WTC11 (cell line): ENCODE data around the gene MMP23B. TPM values are rescaled to one million over a fixed set of nuclear protein-coding genes. Genes with fewer than 3 reads are reported as not detected.
"Not testable (repeated sequence)": the region's sequence is repeated elsewhere in the genome, so short reads cannot be mapped to it uniquely, and the experiment has no call there.

Source experiments
- ATAC-seq: fragments of 200-7000 bp; cut with Tn5 transposase; 2 replicates; pipeline ENCODE4 v1.10.0; 2021; ENCODE audit warnings: mild to moderate bottlenecking, moderate library complexity
- CTCF ChIA-PET: fragments of 300-600 bp; sonication (Branson Sonifier 250); formaldehyde crosslinking; loops from one replicate; lab custom pipeline; 2021; ENCODE audit warnings: antibody characterized with exemption; lab: Charles Lee
- POLR2A ChIA-PET: fragments of 350-600 bp; sonication (Branson Sonifier 250); formaldehyde crosslinking; loops from one replicate; lab custom pipeline; 2021; ENCODE audit warnings: antibody characterized with exemption; lab: Charles Lee
- DNase-seq: peaks from one replicate; pipeline ENCODE4 v3.0.0; 2021; ENCODE audit warnings: low spot score
- H3K27ac Mint-ChIP-seq: 2 replicates; pipeline ENCODE4 v1.8.0; 2021; ENCODE audit warnings: mixed read lengths
- H3K27me3 Mint-ChIP-seq: 2 replicates; pipeline ENCODE4 v1.8.0; 2021; ENCODE audit warnings: low read depth, mild to moderate bottlenecking, moderate library complexity, mixed read lengths
- H3K36me3 Mint-ChIP-seq: 2 replicates; pipeline ENCODE4 v1.8.0; 2021; ENCODE audit warnings: mixed read lengths
- H3K4me1 Mint-ChIP-seq: 2 replicates; pipeline ENCODE4 v1.8.0; 2022; ENCODE audit warnings: mixed read lengths
- H3K4me3 Mint-ChIP-seq: 2 replicates; pipeline ENCODE4 v1.8.0; 2021; ENCODE audit warnings: mild to moderate bottlenecking, moderate library complexity, mixed read lengths
- H3K9me3 Mint-ChIP-seq: 2 replicates; pipeline ENCODE4 v1.8.0; 2021; ENCODE audit warnings: mixed read lengths
- CREM ChIP-seq: sonication (generic); formaldehyde crosslinking; IDR thresholded peaks from 2 replicates; pipeline ENCODE4 v1.8.1; 2022; ENCODE audit warnings: mild to moderate bottlenecking, missing genetic modification reagents, moderate library complexity
- FOXJ3 ChIP-seq: sonication (generic); formaldehyde crosslinking; IDR thresholded peaks from 2 replicates; pipeline ENCODE4 v1.9.0; 2021; ENCODE audit warnings: missing genetic modification reagents, mild to moderate bottlenecking, borderline replicate concordance
- FOXP1 ChIP-seq: sonication (generic); formaldehyde crosslinking; IDR thresholded peaks from 2 replicates; pipeline ENCODE4 v1.8.0; 2022; ENCODE audit warnings: missing genetic modification reagents, mild to moderate bottlenecking, moderate library complexity, borderline replicate concordance
- GABPB1 ChIP-seq: sonication (generic); formaldehyde crosslinking; IDR thresholded peaks from 2 replicates; pipeline ENCODE4 v1.8.1; 2023; ENCODE audit warnings: mild to moderate bottlenecking, missing genetic modification reagents
- GRHL2 ChIP-seq: fragments of 250-450 bp; sonication (Bioruptor Pico); IDR thresholded peaks from 2 replicates; pipeline ENCODE4 v1.8.0; 2022; ENCODE audit warnings: mild to moderate bottlenecking, moderate library complexity; ENCODE audit not compliant: insufficient replicate concordance, severe bottlenecking
- GTF2I ChIP-seq: fragments of 250-450 bp; sonication (Bioruptor Pico); conservative IDR thresholded peaks from 2 replicates; pipeline ENCODE4 v1.4.0; 2021; ENCODE audit warnings: mild to moderate bottlenecking
- NFYB ChIP-seq: sonication (generic); formaldehyde crosslinking; conservative IDR thresholded peaks from 2 replicates; pipeline ENCODE4 v1.8.0; 2022; ENCODE audit warnings: low read depth, missing genetic modification reagents
- SMAD3 ChIP-seq: sonication (generic); formaldehyde crosslinking; IDR thresholded peaks from 2 replicates; pipeline ENCODE4 v1.8.0; 2022; ENCODE audit warnings: missing genetic modification reagents, mild to moderate bottlenecking, borderline replicate concordance
- TEAD4 ChIP-seq: sonication (generic); formaldehyde crosslinking; IDR thresholded peaks from 2 replicates; pipeline ENCODE4 v1.8.0; 2022; ENCODE audit warnings: mild to moderate bottlenecking, missing genetic modification reagents
- ZNF263 ChIP-seq: sonication (generic); formaldehyde crosslinking; IDR thresholded peaks from 2 replicates; pipeline ENCODE4 v1.8.1; 2022; ENCODE audit warnings: low read depth, mild to moderate bottlenecking, moderate library complexity, missing genetic modification reagents
- ZNF671 ChIP-seq: fragments of 250-450 bp; sonication (Bioruptor Pico); IDR thresholded peaks from 2 replicates; pipeline ENCODE4 v1.8.0; 2021; ENCODE audit warnings: mild to moderate bottlenecking
- total RNA-seq: library from RNA; stranded (reverse); gene quantifications from 3 replicates; pipeline ENCODE4 v1.2.3, GENCODE V29; 2021
- TF ChIP-seq, protein P1 (sequence below): sonication (generic); formaldehyde crosslinking; IDR thresholded peaks from 2 replicates; pipeline ENCODE4 v1.8.0; 2022; ENCODE audit warnings: mild to moderate bottlenecking, missing genetic modification reagents
- TF ChIP-seq, protein P2 (sequence below): sonication (generic); formaldehyde crosslinking; IDR thresholded peaks from 2 replicates; pipeline ENCODE4 v1.8.0; 2022; ENCODE audit warnings: missing genetic modification reagents
- TF ChIP-seq, protein P3 (sequence below): fragments of 250-450 bp; sonication (Bioruptor Pico); IDR thresholded peaks from 2 replicates; pipeline ENCODE4 v1.9.0; 2021; ENCODE audit warnings: mild to moderate bottlenecking

MMP23B gene
- total RNA-seq, 1 experiment from 2014 or later = 20.0 TPM

DNA sequence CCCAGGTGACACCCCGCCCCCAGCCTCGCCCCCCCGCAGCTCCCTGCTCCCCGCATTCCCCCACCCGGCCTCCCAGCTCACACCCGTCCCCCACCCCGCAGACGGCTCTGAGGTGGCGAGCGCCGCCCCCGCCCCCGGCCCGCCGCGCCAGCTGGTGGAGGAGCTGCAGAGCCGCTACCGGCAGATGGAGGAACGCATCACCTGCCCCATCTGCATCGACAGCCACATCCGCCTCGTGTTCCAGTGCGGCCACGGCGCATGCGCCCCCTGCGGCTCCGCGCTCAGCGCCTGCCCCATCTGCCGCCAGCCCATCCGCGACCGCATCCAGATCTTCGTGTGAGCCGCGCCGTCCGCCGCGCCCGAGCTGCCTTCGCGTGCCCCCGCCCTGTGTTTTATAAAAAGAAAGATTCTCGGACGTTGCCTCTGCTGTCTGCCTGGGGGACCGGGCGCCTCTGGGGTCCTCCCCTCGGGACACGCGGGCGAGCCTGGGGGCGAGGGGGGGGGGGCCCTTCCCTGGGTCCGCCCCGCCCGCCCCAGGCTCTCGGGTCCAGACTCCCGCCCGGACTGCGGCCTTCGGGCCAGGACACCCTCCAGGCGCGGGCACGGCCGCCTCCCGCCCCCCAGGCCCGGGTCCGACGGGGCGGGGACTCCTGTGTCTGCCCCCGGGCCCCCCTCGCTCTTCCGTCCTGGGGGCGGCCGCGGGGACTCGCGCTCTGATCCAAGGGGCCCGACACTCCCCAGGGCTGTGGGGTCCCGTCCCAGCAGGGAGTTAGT lies 1.6 kb upstream of the MMP23B start (continued):
- no peak for TF ChIP-seq CREM (CRISPR knock-in tag)
- 0 out of 2 replicates have a peak, but pooled peaks have one; percentile 30 for TF ChIP-seq NFYB
- TF ChIP-seq FOXP1 = peak; percentile 67; the same call in 1 of the 2 replicates
- TF ChIP-seq, protein P1, sequence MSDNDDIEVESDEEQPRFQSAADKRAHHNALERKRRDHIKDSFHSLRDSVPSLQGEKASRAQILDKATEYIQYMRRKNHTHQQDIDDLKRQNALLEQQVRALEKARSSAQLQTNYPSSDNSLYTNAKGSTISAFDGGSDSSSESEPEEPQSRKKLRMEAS = peak; percentile 97
- TF ChIP-seq ZNF671 (CRISPR knock-in tag) = no peak

DNA sequence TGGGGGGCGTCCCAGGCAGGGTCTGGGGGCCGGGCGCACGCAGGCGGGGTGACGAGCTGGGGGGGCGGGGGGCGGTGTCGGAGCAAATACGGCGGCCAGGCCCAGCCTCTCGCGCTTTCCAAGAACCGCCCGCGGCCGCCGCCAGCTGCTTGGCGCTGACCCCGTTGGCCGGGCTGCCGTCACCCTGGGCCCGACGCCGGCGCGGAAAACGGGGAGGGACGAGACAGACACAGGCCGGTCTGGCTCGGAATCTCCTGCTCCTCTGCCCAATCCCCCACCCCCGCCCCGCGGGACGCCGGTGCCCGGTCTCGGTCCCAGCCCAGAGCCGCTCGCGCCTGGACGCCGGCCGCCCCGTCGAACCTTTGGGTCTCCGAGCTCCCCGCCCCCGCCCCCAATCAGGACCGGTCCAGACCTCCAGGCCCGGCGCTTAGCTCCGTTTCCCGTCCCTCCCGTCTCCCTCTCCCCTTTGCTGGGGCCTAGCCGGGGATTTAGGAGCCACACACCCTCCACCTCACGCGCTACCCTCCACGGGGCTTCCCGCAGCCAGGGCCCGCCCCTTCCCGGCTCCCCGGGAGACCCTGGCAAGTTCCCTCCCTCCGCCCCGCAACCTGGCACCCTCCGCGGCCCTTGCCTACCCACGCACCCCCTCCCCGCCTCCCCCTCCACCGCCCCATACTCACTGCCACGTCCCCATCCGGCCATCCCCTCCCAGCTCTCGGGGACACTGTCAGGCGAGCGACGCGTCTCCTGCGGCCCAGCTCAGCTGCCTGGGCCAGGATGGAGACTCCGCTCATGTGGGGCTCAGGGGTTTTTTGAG lies 800 bp upstream of the MMP23B start:
- Mint-ChIP-seq H3K4me3 (peak overlapping the region; percentile 66), H3K9me3 (no peaks in the 10 kb centered on the region), H3K27me3 (peaks cover 6% of the 10 kb centered on the region), H3K36me3 (no peaks in the 10 kb centered on the region), H3K4me1 (peaks cover 2% of the 10 kb centered on the region; the same call in 1 of the 2 replicates)
- ATAC-seq (peak; percentile 4), DNase-seq (peak; percentile 55)
- CTCF ChIA-PET = interaction anchor here (0.5 to 1.9 kb wide), 6 partner anchors 11 to 416 kb away, joined by 3 to 6 read pairs (median 4); no protein-coding TSS in a partner anchor
- POLR2A ChIA-PET = no interaction called here
- TF ChIP-seq ZNF263 (CRISPR knock-in tag) = no peak
- no peak for TF ChIP-seq GABPB1 (CRISPR knock-in tag)
- no peak for TF ChIP-seq TEAD4 (CRISPR knock-in tag)
- no peak for TF ChIP-seq GTF2I (CRISPR knock-in tag)
- TF ChIP-seq SMAD3 = no peak
- no peak for TF ChIP-seq GRHL2 (CRISPR knock-in tag)
- no peak for TF ChIP-seq FOXJ3 (CRISPR knock-in tag)
- TF ChIP-seq, protein P2, sequence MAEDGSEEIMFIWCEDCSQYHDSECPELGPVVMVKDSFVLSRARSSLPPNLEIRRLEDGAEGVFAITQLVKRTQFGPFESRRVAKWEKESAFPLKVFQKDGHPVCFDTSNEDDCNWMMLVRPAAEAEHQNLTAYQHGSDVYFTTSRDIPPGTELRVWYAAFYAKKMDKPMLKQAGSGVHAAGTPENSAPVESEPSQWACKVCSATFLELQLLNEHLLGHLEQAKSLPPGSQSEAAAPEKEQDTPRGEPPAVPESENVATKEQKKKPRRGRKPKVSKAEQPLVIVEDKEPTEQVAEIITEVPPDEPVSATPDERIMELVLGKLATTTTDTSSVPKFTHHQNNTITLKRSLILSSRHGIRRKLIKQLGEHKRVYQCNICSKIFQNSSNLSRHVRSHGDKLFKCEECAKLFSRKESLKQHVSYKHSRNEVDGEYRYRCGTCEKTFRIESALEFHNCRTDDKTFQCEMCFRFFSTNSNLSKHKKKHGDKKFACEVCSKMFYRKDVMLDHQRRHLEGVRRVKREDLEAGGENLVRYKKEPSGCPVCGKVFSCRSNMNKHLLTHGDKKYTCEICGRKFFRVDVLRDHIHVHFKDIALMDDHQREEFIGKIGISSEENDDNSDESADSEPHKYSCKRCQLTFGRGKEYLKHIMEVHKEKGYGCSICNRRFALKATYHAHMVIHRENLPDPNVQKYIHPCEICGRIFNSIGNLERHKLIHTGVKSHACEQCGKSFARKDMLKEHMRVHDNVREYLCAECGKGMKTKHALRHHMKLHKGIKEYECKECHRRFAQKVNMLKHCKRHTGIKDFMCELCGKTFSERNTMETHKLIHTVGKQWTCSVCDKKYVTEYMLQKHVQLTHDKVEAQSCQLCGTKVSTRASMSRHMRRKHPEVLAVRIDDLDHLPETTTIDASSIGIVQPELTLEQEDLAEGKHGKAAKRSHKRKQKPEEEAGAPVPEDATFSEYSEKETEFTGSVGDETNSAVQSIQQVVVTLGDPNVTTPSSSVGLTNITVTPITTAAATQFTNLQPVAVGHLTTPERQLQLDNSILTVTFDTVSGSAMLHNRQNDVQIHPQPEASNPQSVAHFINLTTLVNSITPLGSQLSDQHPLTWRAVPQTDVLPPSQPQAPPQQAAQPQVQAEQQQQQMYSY = peak; percentile 61
- TF ChIP-seq, protein P3, sequence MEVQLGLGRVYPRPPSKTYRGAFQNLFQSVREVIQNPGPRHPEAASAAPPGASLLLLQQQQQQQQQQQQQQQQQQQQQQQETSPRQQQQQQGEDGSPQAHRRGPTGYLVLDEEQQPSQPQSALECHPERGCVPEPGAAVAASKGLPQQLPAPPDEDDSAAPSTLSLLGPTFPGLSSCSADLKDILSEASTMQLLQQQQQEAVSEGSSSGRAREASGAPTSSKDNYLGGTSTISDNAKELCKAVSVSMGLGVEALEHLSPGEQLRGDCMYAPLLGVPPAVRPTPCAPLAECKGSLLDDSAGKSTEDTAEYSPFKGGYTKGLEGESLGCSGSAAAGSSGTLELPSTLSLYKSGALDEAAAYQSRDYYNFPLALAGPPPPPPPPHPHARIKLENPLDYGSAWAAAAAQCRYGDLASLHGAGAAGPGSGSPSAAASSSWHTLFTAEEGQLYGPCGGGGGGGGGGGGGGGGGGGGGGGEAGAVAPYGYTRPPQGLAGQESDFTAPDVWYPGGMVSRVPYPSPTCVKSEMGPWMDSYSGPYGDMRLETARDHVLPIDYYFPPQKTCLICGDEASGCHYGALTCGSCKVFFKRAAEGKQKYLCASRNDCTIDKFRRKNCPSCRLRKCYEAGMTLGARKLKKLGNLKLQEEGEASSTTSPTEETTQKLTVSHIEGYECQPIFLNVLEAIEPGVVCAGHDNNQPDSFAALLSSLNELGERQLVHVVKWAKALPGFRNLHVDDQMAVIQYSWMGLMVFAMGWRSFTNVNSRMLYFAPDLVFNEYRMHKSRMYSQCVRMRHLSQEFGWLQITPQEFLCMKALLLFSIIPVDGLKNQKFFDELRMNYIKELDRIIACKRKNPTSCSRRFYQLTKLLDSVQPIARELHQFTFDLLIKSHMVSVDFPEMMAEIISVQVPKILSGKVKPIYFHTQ = no peak
- TF ChIP-seq, all 79 proteins: peak for 1
- H3K27ac Mint-ChIP-seq = no peak overlapping the region

DNA sequence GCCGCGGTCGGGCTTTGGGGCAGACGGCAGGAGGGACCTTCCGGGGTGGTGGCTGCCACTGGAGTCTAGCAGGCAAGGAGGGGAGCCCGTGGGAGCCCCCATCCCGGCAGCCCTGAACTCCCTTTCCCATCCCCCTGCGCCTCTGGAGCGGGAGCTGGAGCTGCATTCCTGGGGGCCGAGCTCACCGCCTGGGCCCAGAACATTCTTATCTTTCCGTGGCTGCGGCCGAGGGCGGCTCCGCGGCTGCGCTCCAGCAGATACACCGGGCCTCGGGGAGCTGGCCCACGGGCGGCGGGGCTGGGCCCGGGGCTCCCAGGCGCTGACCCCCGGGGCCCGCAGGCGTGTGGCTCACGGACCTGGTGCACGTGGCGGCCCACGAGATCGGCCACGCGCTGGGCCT lies 1.4 kb downstream of the MMP23B start:
- POLR2A ChIA-PET, CTCF ChIA-PET, ATAC-seq, H3K27ac Mint-ChIP-seq, H3K4me1 Mint-ChIP-seq, H3K9me3 Mint-ChIP-seq, H3K4me3 Mint-ChIP-seq, H3K27me3 Mint-ChIP-seq, H3K36me3 Mint-ChIP-seq, DNase-seq: not testable (repeated sequence)

DNA sequence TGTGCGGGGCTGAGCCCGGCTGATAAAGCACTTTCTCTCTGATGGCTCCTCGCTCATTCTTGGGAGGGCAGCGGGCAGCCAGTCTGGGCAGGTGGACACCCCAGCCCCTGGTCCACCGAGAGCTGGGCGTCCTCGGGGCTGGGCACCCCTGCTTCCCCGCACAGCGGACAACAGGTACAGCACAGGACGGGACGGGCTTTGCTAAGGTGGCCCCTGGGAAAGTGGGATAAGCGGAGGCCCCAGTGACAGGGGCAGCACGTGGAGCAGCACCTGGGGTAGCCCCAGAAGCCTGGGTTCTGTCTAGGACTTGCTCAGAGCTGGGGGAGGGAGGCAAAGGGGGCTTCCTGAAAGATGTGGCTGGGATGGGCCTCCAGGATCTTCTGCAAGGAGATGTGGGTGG lies 2.6 kb downstream of the MMP23B start:
- CTCF ChIA-PET, H3K9me3 Mint-ChIP-seq, H3K36me3 Mint-ChIP-seq, POLR2A ChIA-PET, ATAC-seq, DNase-seq, H3K27ac Mint-ChIP-seq, H3K27me3 Mint-ChIP-seq, H3K4me1 Mint-ChIP-seq, H3K4me3 Mint-ChIP-seq: not testable (repeated sequence)

DNA sequence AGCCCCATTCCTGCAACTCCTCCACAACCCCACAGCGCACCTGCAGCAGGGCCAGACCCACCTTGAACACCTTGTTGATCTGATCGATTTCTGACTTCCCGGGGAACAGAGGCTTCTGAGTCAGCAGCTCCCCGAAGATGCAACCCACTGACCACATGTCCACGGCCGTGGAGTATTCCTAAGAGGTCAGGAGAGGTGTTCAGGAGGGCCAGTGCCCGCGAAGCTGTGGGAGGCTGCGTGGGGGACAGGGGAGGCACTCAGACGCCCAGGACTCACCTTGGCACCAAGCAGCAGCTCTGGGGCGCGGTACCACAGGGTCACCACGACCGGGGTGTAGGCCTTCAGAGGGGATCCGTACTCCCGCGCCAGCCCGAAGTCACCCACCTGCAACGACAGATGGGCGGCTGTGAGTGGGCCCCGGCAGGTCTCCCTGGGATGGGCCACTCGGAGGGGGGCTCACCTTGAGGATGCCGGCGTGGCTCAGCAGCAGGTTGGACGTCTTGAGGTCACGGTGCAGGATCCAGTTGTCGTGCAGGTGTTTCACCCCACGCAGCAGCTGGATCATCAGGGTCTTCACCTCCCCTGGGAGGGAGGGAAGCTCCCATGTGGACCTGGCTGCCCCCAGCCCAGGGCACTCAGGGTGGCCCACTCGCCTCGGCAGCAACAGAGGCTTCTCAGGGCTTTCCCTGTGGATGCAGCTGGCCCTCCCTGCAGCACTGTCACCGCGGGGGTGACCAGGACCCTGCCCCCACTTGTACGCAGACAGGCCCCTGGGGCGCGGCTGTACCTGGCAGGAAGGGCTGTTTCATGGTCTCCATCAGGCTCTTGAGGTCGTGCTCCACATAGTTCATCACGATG lies 4.9 kb downstream of the MMP23B start:
- CTCF ChIA-PET, POLR2A ChIA-PET, H3K9me3 Mint-ChIP-seq, H3K27me3 Mint-ChIP-seq, H3K27ac Mint-ChIP-seq, H3K36me3 Mint-ChIP-seq, H3K4me1 Mint-ChIP-seq, DNase-seq, H3K4me3 Mint-ChIP-seq, ATAC-seq: not testable (repeated sequence)

DNA sequence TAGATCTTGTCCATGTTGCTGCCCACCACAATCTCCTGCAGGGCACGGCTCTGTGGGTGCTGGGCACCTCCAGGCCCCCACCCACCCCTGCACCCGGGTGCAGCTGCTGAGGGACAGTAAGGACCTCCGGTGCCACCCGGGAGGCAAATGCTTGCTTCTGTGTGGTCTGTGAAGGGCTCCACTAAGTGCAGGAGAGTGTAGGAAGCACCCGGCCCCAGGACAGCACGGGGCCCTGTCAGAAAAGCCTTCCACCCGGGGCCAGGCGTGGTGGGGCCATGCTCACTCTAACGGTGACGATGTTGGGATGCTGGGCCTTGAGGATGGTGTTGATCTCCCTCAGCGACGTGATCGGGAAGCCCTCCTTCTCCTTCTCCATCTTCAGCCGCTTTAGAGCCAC lies 5.5 kb downstream of the MMP23B start:
- CTCF ChIA-PET, DNase-seq, H3K27me3 Mint-ChIP-seq, H3K9me3 Mint-ChIP-seq, H3K4me3 Mint-ChIP-seq, H3K4me1 Mint-ChIP-seq, H3K36me3 Mint-ChIP-seq, POLR2A ChIA-PET, ATAC-seq, H3K27ac Mint-ChIP-seq: not testable (repeated sequence)
